Skeletal muscle tissue (tissue), 4 donors: ENCODE results near the gene CDK10. TPM values are rescaled to one million over a fixed set of nuclear protein-coding genes. Genes with fewer than 3 reads are reported as not detected.
"Not testable (repeated sequence)": the region's sequence is repeated elsewhere in the genome, so short reads cannot be mapped to it uniquely, and the experiment has no call there.

Source experiments
- H3K27ac ChIP-seq: one replicate; pipeline ENCODE4 v1.7.0; 2013; ENCODE audit warnings: mild to moderate bottlenecking, low read depth, low read length, inconsistent platforms
- H3K27me3 ChIP-seq, 3 donors: one replicate each; pipeline ENCODE4 v1.7.0; 2013; ENCODE audit warnings: low read length in 3 of 3; ENCODE audit not compliant: control insufficient read depth in 3 of 3, insufficient read depth in 3 of 3
- H3K36me3 ChIP-seq, 3 donors: one replicate each; pipeline ENCODE4 v1.7.0; 2013; ENCODE audit warnings: low read length in 3 of 3; ENCODE audit not compliant: control insufficient read depth in 3 of 3, insufficient read depth in 3 of 3
- H3K4me1 ChIP-seq, 3 donors: one replicate each; pipeline ENCODE4 v1.7.0; 2013; ENCODE audit warnings: low read length in 3 of 3, mild to moderate bottlenecking in 3 of 3; ENCODE audit not compliant: control insufficient read depth in 3 of 3, insufficient read depth in 3 of 3
- H3K4me3 ChIP-seq, 3 donors: one replicate each; pipeline ENCODE4 v1.7.0; 2013; ENCODE audit warnings: low read length in 3 of 3
- H3K9ac ChIP-seq, 3 donors: one replicate each; pipeline ENCODE4 v1.7.0; 2013; ENCODE audit warnings: low read length in 3 of 3, mild to moderate bottlenecking in 3 of 3, moderate library complexity in 2 of 3, low read depth in 1 of 3
- H3K9me3 ChIP-seq, 3 donors: one replicate each; pipeline ENCODE4 v1.7.0; 2013; ENCODE audit warnings: low read length in 3 of 3; ENCODE audit not compliant: control insufficient read depth in 3 of 3
- total RNA-seq: library from RNA; depleted of rRNA; stranded (reverse); fragments of >200 nt; gene quantifications from one replicate; pipeline ENCODE4 v1.2.3, GENCODE V29; 2014
- donor health status: Osteomylitis.

CDK10 gene
- total RNA-seq, 1 donor from 2014 or later: 17.7 TPM

- Histone ChIP-seq H3K9me3 (no peaks in the 10 kb centered on the region), H3K27ac (peak overlapping the region; percentile 68), H3K4me3 (peak overlapping the region; percentile 85 to 93 (median 92)), H3K27me3 (no peaks in the 10 kb centered on the region), H3K9ac (peak overlapping the region; percentile 82 to 84 (median 83)), H3K4me1 (peaks cover 9 to 14% (median 14%) of the 10 kb centered on the region in 3 donors), H3K36me3 (peaks cover 13 to 19% (median 18%) of the 10 kb centered on the region in 3 donors)
Measured at GRCh38 chr16:89687092-89687940, 827 bp downstream of the CDK10 start.

- Histone ChIP-seq H3K27ac (no peak overlapping the region), H3K36me3 (peaks cover 16 to 25% (median 21%) of the 10 kb centered on the region in 3 donors), H3K9me3 (no peaks in the 10 kb centered on the region), H3K4me3 (no peak overlapping the region), H3K9ac (no peak overlapping the region), H3K27me3 (no peaks in the 10 kb centered on the region), H3K4me1 (peaks cover 9 to 14% (median 14%) of the 10 kb centered on the region in 3 donors)
Measured at GRCh38 chr16:89688395-89688794, 1.9 kb downstream of the CDK10 start.

GRCh38 chr16:89689142-89689541, 2.7 kb downstream of the CDK10 start:
- Histone ChIP-seq H3K4me3 (no peak overlapping the region), H3K36me3 (peaks cover 19 to 32% (median 23%) of the 10 kb centered on the region in 3 donors), H3K9me3 (no peaks in the 10 kb centered on the region), H3K27me3 (no peaks in the 10 kb centered on the region), H3K27ac (no peak overlapping the region), H3K9ac (no peak overlapping the region), H3K4me1 (peaks cover 9 to 14% (median 14%) of the 10 kb centered on the region in 3 donors)

GRCh38 chr16:89689621-89690020, 3.1 kb downstream of the CDK10 start:
- not testable (repeated sequence) for H3K27ac ChIP-seq, H3K27me3 ChIP-seq, H3K4me3 ChIP-seq, H3K9me3 ChIP-seq, H3K9ac ChIP-seq
- H3K36me3 ChIP-seq: peaks cover 19 to 37% (median 26%) of the 10 kb centered on the region in 3 donors
- H3K4me1 ChIP-seq: peaks cover 9 to 14% (median 14%) of the 10 kb centered on the region in 3 donors

GRCh38 chr16:89690392-89690901, 4.0 kb downstream of the CDK10 start:
- H3K9ac ChIP-seq: no peak overlapping the region
- H3K36me3 ChIP-seq: peaks cover 19 to 43% (median 26%) of the 10 kb centered on the region in 3 donors
- H3K9me3 ChIP-seq: no peaks in the 10 kb centered on the region
- no peaks in the 10 kb centered on the region for H3K27me3 ChIP-seq
- H3K4me1 ChIP-seq: peaks cover 9 to 14% (median 14%) of the 10 kb centered on the region in 3 donors
- no peak overlapping the region for H3K4me3 ChIP-seq
- H3K27ac ChIP-seq: no peak overlapping the region

GRCh38 chr16:89691231-89691985, 4.9 kb downstream of the CDK10 start:
- no peak overlapping the region for H3K27ac ChIP-seq
- H3K9ac ChIP-seq: no peak overlapping the region
- H3K4me3 ChIP-seq: no peak overlapping the region
- H3K9me3 ChIP-seq: no peaks in the 10 kb centered on the region
- peaks cover 9 to 14% (median 14%) of the 10 kb centered on the region in 3 donors for H3K4me1 ChIP-seq
- peaks cover 19 to 45% (median 29%) of the 10 kb centered on the region in 3 donors for H3K36me3 ChIP-seq
- no peaks in the 10 kb centered on the region for H3K27me3 ChIP-seq

GRCh38 chr16:89691986-89692569, 5.6 kb downstream of the CDK10 start:
- Histone ChIP-seq H3K9ac (no peak overlapping the region), H3K4me3 (no peak overlapping the region), H3K27me3 (no peaks in the 10 kb centered on the region), H3K36me3 (peaks cover 19 to 45% (median 29%) of the 10 kb centered on the region in 3 donors), H3K4me1 (peaks cover 7 to 15% (median 14%) of the 10 kb centered on the region in 3 donors), H3K9me3 (no peaks in the 10 kb centered on the region), H3K27ac (no peak overlapping the region)

GRCh38 chr16:89693289-89693731, 6.8 kb downstream of the CDK10 start:
- H3K36me3 ChIP-seq: peaks cover 19 to 45% (median 29%) of the 10 kb centered on the region in 3 donors
- no peak overlapping the region for H3K9ac ChIP-seq
- peaks cover 0 to 12% (median 8%) of the 10 kb centered on the region in 3 donors for H3K4me1 ChIP-seq

GRCh38 chr16:89693931-89694783, 7.7 kb downstream of the CDK10 start:
- H3K36me3 ChIP-seq: peaks cover 19 to 45% (median 27%) of the 10 kb centered on the region in 3 donors
- no peak overlapping the region for H3K27ac ChIP-seq

More at GRCh38 chr16:89693289-89693731, 6.8 kb downstream of the CDK10 start:
- H3K9me3 ChIP-seq: no peaks in the 10 kb centered on the region
- peaks cover 0 to 4% (median 0%) of the 10 kb centered on the region in 3 donors for H3K27me3 ChIP-seq
- H3K4me3 ChIP-seq: no peak overlapping the region
- no peak overlapping the region for H3K27ac ChIP-seq

More at GRCh38 chr16:89693931-89694783, 7.7 kb downstream of the CDK10 start:
- no peak overlapping the region for H3K9ac ChIP-seq
- peaks cover 0 to 10% (median 5%) of the 10 kb centered on the region in 3 donors for H3K4me1 ChIP-seq
- H3K9me3 ChIP-seq: no peaks in the 10 kb centered on the region
- no peak overlapping the region for H3K4me3 ChIP-seq
- H3K27me3 ChIP-seq: peaks cover 0 to 4% (median 0%) of the 10 kb centered on the region in 3 donors
